HCT116 (cell line): Measurements from ENCODE around the gene OCEL1. TPM values are rescaled to one million over a fixed set of nuclear protein-coding genes. Genes with fewer than 3 reads are reported as not detected.

Experiments
- ATAC-seq: fragments of 200-7000 bp; cut with Tn5 transposase; 2 replicates; pipeline ENCODE4 v1.9.1; 2020; ENCODE audit warnings: mild to moderate bottlenecking, moderate library complexity
- BruUV-seq: library from RNA; stranded (reverse); fragments of 400-500 nt; replicated peaks from 2 replicates; lab custom pipeline; 2021; lab: Mats Ljungman, UMichigan
- CTCF ChIA-PET: fragments of 300-600 bp; sonication (Branson Sonifier 250); formaldehyde crosslinking; loops from one replicate; lab custom pipeline; 2021; ENCODE audit warnings: antibody characterized with exemption; lab: Charles Lee
- POLR2A ChIA-PET: fragments of 300-600, 350-600 bp; sonication (Branson Sonifier 250); formaldehyde crosslinking; loops from one replicate; lab custom pipeline; 2021; ENCODE audit warnings: antibody characterized with exemption; lab: Charles Lee
- RAD21 ChIA-PET, 2 experiments: fragments of 300-600 bp; sonication (Branson Sonifier 250); formaldehyde crosslinking; loops; one replicate each; lab custom pipeline; 2023; ENCODE audit warnings: low total read pairs in 2 of 2; ENCODE audit not compliant: uncharacterized antibody in 2 of 2, unreplicated experiment in 2 of 2, low non-redundant PET in 1 of 2; lab: Charles Lee
- DNase-seq: peaks from one replicate; pipeline ENCODE4 v3.0.0-alpha.2; 2010; ENCODE audit warnings: low read depth, low spot score
- H2AFZ ChIP-seq: fragments of 200-600 bp; shearing (Covaris generic), sonication (generic); 2 replicates; pipeline ENCODE4 v1.6.1; 2017; ENCODE audit warnings: low read depth, mixed run types, mixed read lengths, antibody characterized with exemption, low read length; ENCODE audit not compliant: poor library complexity, severe bottlenecking
- H3K27ac ChIP-seq: 2 replicates; pipeline ENCODE4 v1.5.1; 2012; ENCODE audit warnings: low read depth, low read length
- H3K27me3 ChIP-seq: fragments of 200-600 bp; sonication (generic); 2 replicates; pipeline ENCODE4 v1.6.1; 2016; ENCODE audit warnings: mixed run types, low read length, mixed read lengths; ENCODE audit not compliant: insufficient read depth
- H3K36me3 ChIP-seq, 2 experiments: fragments of 200-500 bp in 1 of 2; fragments of 200-600 bp in 1 of 2; sonication (Bioruptor generic) in 1 of 2; sonication (generic) in 1 of 2; 2 replicates each; pipeline versions ENCODE4 v1.5.1 to v1.6.1; 2014 to 2016; ENCODE audit warnings: low read length in 2 of 2, inconsistent platforms in 1 of 2, mixed read lengths in 1 of 2, mixed run types in 1 of 2; ENCODE audit not compliant: insufficient read depth in 2 of 2, control insufficient read depth in 1 of 2
- H3K4me1 ChIP-seq, 2 experiments: fragments of 200-600 bp in 1 of 2; sonication (generic) in 1 of 2; 2 replicates each; pipeline versions ENCODE4 v1.5.1 to v1.6.1; 2012 to 2017; ENCODE audit warnings: low read length in 2 of 2, inconsistent platforms in 1 of 2, mild to moderate bottlenecking in 1 of 2, mixed read lengths in 1 of 2, mixed run types in 1 of 2, moderate library complexity in 1 of 2; ENCODE audit not compliant: insufficient read depth in 2 of 2, control insufficient read depth in 1 of 2
- H3K4me2 ChIP-seq: fragments of 200-600 bp; sonication (generic); 2 replicates; pipeline ENCODE4 v1.6.1; 2017; ENCODE audit warnings: mixed run types, low read length, mixed read lengths
- H3K4me3 ChIP-seq, 2 experiments: fragments of 200-600 bp in 1 of 2; sonication (generic) in 1 of 2; replicated peaks in 1 of 2; 2 replicates each; pipeline ENCODE4 v1.5.1; 2011 to 2016; ENCODE audit warnings: low read length in 2 of 2, control low read depth in 1 of 2, low read depth in 1 of 2, mild to moderate bottlenecking in 1 of 2, mixed read lengths in 1 of 2, mixed run types in 1 of 2
- H3K79me2 ChIP-seq: fragments of 200-600 bp; sonication (generic); 2 replicates; pipeline ENCODE4 v1.6.1; 2017; ENCODE audit warnings: mild to moderate bottlenecking, mixed run types, low read length, moderate library complexity, mixed read lengths; ENCODE audit not compliant: insufficient read depth
- H3K9ac ChIP-seq: fragments of 200-600 bp; sonication (generic); 2 replicates; pipeline ENCODE4 v1.6.1; 2016; ENCODE audit warnings: low read length, mixed read lengths
- H3K9me2 ChIP-seq: fragments of 200-600 bp; sonication (generic), shearing (Covaris generic); 2 replicates; pipeline ENCODE4 v1.6.1; 2017; ENCODE audit warnings: mixed run types, mild to moderate bottlenecking, moderate library complexity; ENCODE audit not compliant: insufficient read depth
- H3K9me3 ChIP-seq, 2 experiments: fragments of 200-500 bp in 1 of 2; fragments of 200-600 bp in 1 of 2; sonication (Bioruptor generic) in 1 of 2; sonication (generic) in 1 of 2; 2 replicates each; pipeline ENCODE4 v1.6.1; 2014 to 2017; ENCODE audit warnings: low read length in 2 of 2, mixed read lengths in 2 of 2, inconsistent platforms in 1 of 2, low read depth in 1 of 2, mild to moderate bottlenecking in 1 of 2, mixed run types in 1 of 2, moderate library complexity in 1 of 2; ENCODE audit not compliant: control insufficient read depth in 1 of 2, insufficient read depth in 1 of 2
- H4K20me1 ChIP-seq: fragments of 200-600 bp; sonication (generic), shearing (Covaris generic); 2 replicates; pipeline ENCODE4 v1.6.1; 2017; ENCODE audit warnings: mixed run types, mild to moderate bottlenecking, moderate library complexity; ENCODE audit not compliant: insufficient read depth
- CBX3 ChIP-seq: IDR thresholded peaks from 2 replicates; pipeline ENCODE4 v1.6.1; 2012; ENCODE audit warnings: low read depth
- CEBPB ChIP-seq: IDR thresholded peaks from 2 replicates; pipeline ENCODE4 v1.6.1; 2012; ENCODE audit warnings: low read depth
- EGR1 ChIP-seq: IDR thresholded peaks from 2 replicates; pipeline ENCODE4 v1.6.1; 2012; ENCODE audit warnings: low read depth
- ELF1 ChIP-seq: IDR thresholded peaks from 2 replicates; pipeline ENCODE4 v1.6.1; 2012; ENCODE audit warnings: low read depth, borderline replicate concordance
- EZH2phosphoT487 ChIP-seq: fragments of 200-600 bp; IDR thresholded peaks from 2 replicates; pipeline ENCODE4 v1.6.1; 2018; ENCODE audit warnings: antibody characterized with exemption, borderline replicate concordance
- FOSL1 ChIP-seq: IDR thresholded peaks from 2 replicates; pipeline ENCODE4 v1.6.1; 2012; ENCODE audit warnings: low read depth
- POLR2A ChIP-seq: IDR thresholded peaks from 2 replicates; pipeline ENCODE4 v1.7.0; 2011; ENCODE audit warnings: borderline replicate concordance; ENCODE audit not compliant: insufficient read depth, insufficient read length; ENCODE audit errors: extremely low read depth
- SP1 ChIP-seq: IDR thresholded peaks from 2 replicates; pipeline ENCODE4 v1.6.1; 2012; ENCODE audit warnings: low read depth
- SRF ChIP-seq: IDR thresholded peaks from 2 replicates; pipeline ENCODE4 v1.6.1; 2012; ENCODE audit warnings: low read depth
- ZFX ChIP-seq: fragments of 450-650 bp; IDR thresholded peaks from 2 replicates; pipeline ENCODE4 v1.6.1; 2017
- ZNF274 ChIP-seq: fragments of 200-500 bp; sonication (Bioruptor generic); IDR thresholded peaks from 2 replicates; pipeline ENCODE4 v1.6.1; 2014; ENCODE audit warnings: mild to moderate bottlenecking, low read depth, low read length, inconsistent platforms
- intact Hi-C: fragments of 100-400 bp; cut with micrococcal nuclease; formaldehyde crosslinking; loops from 2 replicates; pipeline ENCODE4 v1.10.0; 2022
- total RNA-seq: library from RNA; stranded (reverse); gene quantifications from one replicate; pipeline ENCODE4 v1.2.1, GENCODE V29; 2021; ENCODE audit not compliant: unreplicated experiment
- TF ChIP-seq, protein P1 (sequence below): IDR thresholded peaks from 2 replicates; pipeline ENCODE4 v1.6.1; 2012; ENCODE audit warnings: low read depth
- TF ChIP-seq, protein P2 (sequence below), 3 experiments: fragments of 200-600 bp in 1 of 3; sonication (generic) in 1 of 3; IDR thresholded peaks in 2 of 3; conservative IDR thresholded peaks in 1 of 3; 2 replicates each; pipeline ENCODE4 v1.5.1; 2012 to 2017; ENCODE audit warnings: low read depth in 2 of 3, low read length in 2 of 3, antibody characterized with exemption in 1 of 3, borderline replicate concordance in 1 of 3, control low read depth in 1 of 3, mild to moderate bottlenecking in 1 of 3, mixed read lengths in 1 of 3, mixed run types in 1 of 3, moderate library complexity in 1 of 3; ENCODE audit not compliant: insufficient read depth in 1 of 3
- TF ChIP-seq, protein P3 (sequence below): IDR thresholded peaks from 2 replicates; pipeline ENCODE4 v1.6.1; 2011; ENCODE audit warnings: mild to moderate bottlenecking, low read length, moderate library complexity; ENCODE audit not compliant: insufficient replicate concordance; ENCODE audit errors: extremely low read depth

The OCEL1 gene
- total RNA-seq, 1 experiment from 2014 or later, result 39.8 TPM

DNA sequence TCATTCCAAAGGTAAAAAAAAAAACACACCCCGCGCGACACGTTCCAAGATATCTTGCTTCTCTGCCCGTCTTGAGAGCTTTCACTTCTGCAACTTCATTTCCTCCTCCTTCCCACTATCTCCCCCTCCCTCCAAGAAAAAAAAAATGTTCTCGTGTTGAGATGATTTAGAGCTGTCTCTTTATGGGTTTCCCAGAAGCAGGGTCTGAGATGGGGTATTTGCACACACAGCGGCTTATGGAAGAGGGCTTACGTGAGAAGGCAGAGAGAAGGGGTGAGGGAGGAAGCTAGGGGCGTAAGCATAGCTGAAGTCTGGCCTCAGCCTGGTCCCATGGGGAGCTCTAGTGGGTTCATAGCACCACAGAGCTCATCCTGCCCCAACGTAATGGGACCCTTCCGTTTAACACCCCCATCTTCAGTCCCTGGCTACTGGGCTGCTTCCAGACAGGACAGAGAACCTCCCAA lies 42.1 kb upstream of the OCEL1 start:
- no peak overlapping the region for H3K27ac ChIP-seq
- H3K9ac ChIP-seq, result no peak overlapping the region
- H3K9me3 ChIP-seq, result no peaks in the 10 kb centered on the region
- no peak overlapping the region for H3K4me2 ChIP-seq
- no peaks in the 10 kb centered on the region for H3K9me2 ChIP-seq
- no peak overlapping the region for H2AFZ ChIP-seq
- BruUV-seq, result TSS peak; percentile 45
- DNase-seq (no peak), ATAC-seq (no peak)
- intact Hi-C loops, result no loop called here
- RAD21 ChIA-PET, result no interaction called here
- POLR2A ChIA-PET, result no interaction called here
- no peaks in the 10 kb centered on the region for H3K4me1 ChIP-seq
- no peak overlapping the region for H3K4me3 ChIP-seq
- no peak for TF ChIP-seq ZFX
- CTCF ChIA-PET, result no interaction called here
- H3K79me2 ChIP-seq, result no peaks in the 10 kb centered on the region
- no peaks in the 10 kb centered on the region for H3K27me3 ChIP-seq
- H3K36me3 ChIP-seq, result peaks cover 0 to 8% of the 10 kb centered on the region in 2 experiments; a peak in 3 of 4 replicates
- H4K20me1 ChIP-seq, result no peaks in the 10 kb centered on the region

DNA sequence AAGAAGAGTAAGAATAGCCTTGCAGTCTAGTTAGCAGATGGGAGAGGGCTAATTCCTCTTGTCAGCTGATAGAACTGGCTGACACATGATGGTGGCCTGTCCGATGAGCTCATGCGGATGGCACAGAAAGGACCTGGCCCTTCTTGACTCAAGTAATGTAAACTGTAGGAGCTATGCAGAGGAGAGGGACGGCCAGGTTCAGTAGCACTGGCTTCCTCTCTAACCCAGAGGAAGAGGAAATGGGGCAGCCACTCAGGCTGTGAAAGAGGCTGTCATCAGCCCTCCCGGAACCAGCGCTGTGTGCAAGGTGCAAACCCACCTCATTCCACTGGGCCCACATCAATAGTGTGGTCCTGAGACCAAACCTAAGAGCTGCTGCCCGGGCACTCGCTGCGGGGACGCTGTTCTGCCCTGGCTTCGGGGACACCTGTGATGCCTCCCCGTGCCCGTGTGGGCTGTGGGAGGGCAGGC lies 41.6 kb upstream of the OCEL1 start:
- ATAC-seq, result no peak
- intact Hi-C loops, result no loop called here
- BruUV-seq, result no TSS peak
- no peaks in the 10 kb centered on the region for H3K4me1 ChIP-seq
- H3K9me2 ChIP-seq, result no peaks in the 10 kb centered on the region
- no peak overlapping the region for H2AFZ ChIP-seq
- H3K4me2 ChIP-seq, result no peak overlapping the region
- POLR2A ChIA-PET, result no interaction called here
- no peaks in the 10 kb centered on the region for H3K79me2 ChIP-seq
- no peaks in the 10 kb centered on the region for H3K27me3 ChIP-seq
- RAD21 ChIA-PET, result no interaction called here
- no peaks in the 10 kb centered on the region for H4K20me1 ChIP-seq
- H3K9me3 ChIP-seq, result no peaks in the 10 kb centered on the region
- no peak for DNase-seq
- H3K36me3 ChIP-seq, result peaks cover 0 to 8% of the 10 kb centered on the region in 2 experiments; a peak in 3 of 4 replicates
- CTCF ChIA-PET, result no interaction called here
- H3K9ac ChIP-seq, result no peak overlapping the region
- no peak overlapping the region for H3K27ac ChIP-seq
- H3K4me3 ChIP-seq, result no peak overlapping the region
- TF ChIP-seq CBX3, result no peak
- TF ChIP-seq POLR2A, result no peak
- TF ChIP-seq CEBPB, result no peak
- no peak for TF ChIP-seq ZNF274
- TF ChIP-seq EZH2phosphoT487, result no peak
- TF ChIP-seq EGR1, result no peak
- TF ChIP-seq, protein P1, sequence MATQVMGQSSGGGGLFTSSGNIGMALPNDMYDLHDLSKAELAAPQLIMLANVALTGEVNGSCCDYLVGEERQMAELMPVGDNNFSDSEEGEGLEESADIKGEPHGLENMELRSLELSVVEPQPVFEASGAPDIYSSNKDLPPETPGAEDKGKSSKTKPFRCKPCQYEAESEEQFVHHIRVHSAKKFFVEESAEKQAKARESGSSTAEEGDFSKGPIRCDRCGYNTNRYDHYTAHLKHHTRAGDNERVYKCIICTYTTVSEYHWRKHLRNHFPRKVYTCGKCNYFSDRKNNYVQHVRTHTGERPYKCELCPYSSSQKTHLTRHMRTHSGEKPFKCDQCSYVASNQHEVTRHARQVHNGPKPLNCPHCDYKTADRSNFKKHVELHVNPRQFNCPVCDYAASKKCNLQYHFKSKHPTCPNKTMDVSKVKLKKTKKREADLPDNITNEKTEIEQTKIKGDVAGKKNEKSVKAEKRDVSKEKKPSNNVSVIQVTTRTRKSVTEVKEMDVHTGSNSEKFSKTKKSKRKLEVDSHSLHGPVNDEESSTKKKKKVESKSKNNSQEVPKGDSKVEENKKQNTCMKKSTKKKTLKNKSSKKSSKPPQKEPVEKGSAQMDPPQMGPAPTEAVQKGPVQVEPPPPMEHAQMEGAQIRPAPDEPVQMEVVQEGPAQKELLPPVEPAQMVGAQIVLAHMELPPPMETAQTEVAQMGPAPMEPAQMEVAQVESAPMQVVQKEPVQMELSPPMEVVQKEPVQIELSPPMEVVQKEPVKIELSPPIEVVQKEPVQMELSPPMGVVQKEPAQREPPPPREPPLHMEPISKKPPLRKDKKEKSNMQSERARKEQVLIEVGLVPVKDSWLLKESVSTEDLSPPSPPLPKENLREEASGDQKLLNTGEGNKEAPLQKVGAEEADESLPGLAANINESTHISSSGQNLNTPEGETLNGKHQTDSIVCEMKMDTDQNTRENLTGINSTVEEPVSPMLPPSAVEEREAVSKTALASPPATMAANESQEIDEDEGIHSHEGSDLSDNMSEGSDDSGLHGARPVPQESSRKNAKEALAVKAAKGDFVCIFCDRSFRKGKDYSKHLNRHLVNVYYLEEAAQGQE, result no peak
- no peak for TF ChIP-seq SP1
- TF ChIP-seq, protein P2, sequence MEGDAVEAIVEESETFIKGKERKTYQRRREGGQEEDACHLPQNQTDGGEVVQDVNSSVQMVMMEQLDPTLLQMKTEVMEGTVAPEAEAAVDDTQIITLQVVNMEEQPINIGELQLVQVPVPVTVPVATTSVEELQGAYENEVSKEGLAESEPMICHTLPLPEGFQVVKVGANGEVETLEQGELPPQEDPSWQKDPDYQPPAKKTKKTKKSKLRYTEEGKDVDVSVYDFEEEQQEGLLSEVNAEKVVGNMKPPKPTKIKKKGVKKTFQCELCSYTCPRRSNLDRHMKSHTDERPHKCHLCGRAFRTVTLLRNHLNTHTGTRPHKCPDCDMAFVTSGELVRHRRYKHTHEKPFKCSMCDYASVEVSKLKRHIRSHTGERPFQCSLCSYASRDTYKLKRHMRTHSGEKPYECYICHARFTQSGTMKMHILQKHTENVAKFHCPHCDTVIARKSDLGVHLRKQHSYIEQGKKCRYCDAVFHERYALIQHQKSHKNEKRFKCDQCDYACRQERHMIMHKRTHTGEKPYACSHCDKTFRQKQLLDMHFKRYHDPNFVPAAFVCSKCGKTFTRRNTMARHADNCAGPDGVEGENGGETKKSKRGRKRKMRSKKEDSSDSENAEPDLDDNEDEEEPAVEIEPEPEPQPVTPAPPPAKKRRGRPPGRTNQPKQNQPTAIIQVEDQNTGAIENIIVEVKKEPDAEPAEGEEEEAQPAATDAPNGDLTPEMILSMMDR (IDR thresholded peaks at IDR 0.05 in 2 of 3, conservative IDR thresholded peaks at IDR 0.05 in 1 of 3; ENCODE audit: borderline replicate concordance in 1 of 3, insufficient read depth in 1 of 3, low read depth in 2 of 3, low read length in 2 of 3), result no peak
- TF ChIP-seq ELF1, result no peak
- TF ChIP-seq, protein P3, sequence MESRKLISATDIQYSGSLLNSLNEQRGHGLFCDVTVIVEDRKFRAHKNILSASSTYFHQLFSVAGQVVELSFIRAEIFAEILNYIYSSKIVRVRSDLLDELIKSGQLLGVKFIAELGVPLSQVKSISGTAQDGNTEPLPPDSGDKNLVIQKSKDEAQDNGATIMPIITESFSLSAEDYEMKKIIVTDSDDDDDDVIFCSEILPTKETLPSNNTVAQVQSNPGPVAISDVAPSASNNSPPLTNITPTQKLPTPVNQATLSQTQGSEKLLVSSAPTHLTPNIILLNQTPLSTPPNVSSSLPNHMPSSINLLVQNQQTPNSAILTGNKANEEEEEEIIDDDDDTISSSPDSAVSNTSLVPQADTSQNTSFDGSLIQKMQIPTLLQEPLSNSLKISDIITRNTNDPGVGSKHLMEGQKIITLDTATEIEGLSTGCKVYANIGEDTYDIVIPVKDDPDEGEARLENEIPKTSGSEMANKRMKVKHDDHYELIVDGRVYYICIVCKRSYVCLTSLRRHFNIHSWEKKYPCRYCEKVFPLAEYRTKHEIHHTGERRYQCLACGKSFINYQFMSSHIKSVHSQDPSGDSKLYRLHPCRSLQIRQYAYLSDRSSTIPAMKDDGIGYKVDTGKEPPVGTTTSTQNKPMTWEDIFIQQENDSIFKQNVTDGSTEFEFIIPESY, result no peak
- TF ChIP-seq SRF, result no peak
- TF ChIP-seq FOSL1, result no peak
